Ovary (tissue), 3 donors: ENCODE results near the gene ADAMTS3.

ENCODE experiments used
- CTCF ChIP-seq, 3 donors: fragments of 450-650 bp in 2 of 3; fragments of 200-600 bp in 1 of 3; IDR thresholded peaks; one replicate each; pipeline versions ENCODE4 v1.5.1 to v1.8.0; 2016 to 2022; ENCODE audit warnings: antibody characterized with exemption in 3 of 3, mild to moderate bottlenecking in 1 of 3
- EP300 ChIP-seq: sonication (generic); formaldehyde crosslinking; IDR thresholded peaks from one replicate; pipeline ENCODE4 v1.6.1; 2017; ENCODE audit warnings: antibody characterized with exemption
- POLR2A ChIP-seq: fragments of 450-650 bp; IDR thresholded peaks from one replicate; pipeline ENCODE4 v1.6.1; 2017; ENCODE audit warnings: antibody characterized with exemption, mild to moderate bottlenecking, moderate library complexity
- donor health status: DM: no; HTN: no; CAD: no.

GRCh38 chr4:72546456-72546855 is 22.6 kb downstream of the ADAMTS3 start:
- TF ChIP-seq CTCF (IDR thresholded peaks at IDR 0.05) = no peak
- no peak for TF ChIP-seq POLR2A
- no peak for TF ChIP-seq EP300
